22Rv1 (cell line): ENCODE data around the gene CAMK4.

ENCODE experiments used
- H3K27ac ChIP-seq: fragments of 450-650 bp; 2 replicates; pipeline ENCODE4 v1.5.1; 2017
- ZFX ChIP-seq: fragments of 450-650 bp; IDR thresholded peaks from 2 replicates; pipeline ENCODE4 v1.6.1; 2017; ENCODE audit warnings: antibody characterized with exemption, borderline replicate concordance
- TF ChIP-seq, protein P1 (sequence below): fragments of 450-650 bp; IDR thresholded peaks from 2 replicates; pipeline ENCODE4 v1.5.1; 2017; ENCODE audit warnings: mild to moderate bottlenecking

Gene CAMK4

DNA sequence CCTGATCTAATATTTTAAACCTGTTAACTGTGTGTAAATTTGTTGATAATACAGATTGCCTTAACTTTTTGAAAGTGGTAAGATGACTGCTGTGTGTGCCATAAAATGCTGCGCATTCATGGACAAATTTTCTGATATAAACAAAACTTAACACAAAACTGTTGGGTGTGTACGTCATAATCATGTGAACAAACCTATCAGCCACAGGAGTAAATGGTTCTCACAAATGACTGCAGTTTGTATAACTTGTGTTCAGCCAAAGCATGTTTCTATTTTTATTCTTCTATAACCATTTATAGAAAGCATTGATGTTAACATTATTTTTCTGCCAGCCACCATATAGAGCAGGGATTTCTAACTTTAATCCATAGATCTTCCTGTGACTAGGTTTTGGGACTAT is 21.5 kb downstream of the CAMK4 start:
- no peak overlapping the region for H3K27ac ChIP-seq
- TF ChIP-seq, protein P1, sequence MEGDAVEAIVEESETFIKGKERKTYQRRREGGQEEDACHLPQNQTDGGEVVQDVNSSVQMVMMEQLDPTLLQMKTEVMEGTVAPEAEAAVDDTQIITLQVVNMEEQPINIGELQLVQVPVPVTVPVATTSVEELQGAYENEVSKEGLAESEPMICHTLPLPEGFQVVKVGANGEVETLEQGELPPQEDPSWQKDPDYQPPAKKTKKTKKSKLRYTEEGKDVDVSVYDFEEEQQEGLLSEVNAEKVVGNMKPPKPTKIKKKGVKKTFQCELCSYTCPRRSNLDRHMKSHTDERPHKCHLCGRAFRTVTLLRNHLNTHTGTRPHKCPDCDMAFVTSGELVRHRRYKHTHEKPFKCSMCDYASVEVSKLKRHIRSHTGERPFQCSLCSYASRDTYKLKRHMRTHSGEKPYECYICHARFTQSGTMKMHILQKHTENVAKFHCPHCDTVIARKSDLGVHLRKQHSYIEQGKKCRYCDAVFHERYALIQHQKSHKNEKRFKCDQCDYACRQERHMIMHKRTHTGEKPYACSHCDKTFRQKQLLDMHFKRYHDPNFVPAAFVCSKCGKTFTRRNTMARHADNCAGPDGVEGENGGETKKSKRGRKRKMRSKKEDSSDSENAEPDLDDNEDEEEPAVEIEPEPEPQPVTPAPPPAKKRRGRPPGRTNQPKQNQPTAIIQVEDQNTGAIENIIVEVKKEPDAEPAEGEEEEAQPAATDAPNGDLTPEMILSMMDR, result no peak
- no peak for TF ChIP-seq ZFX

DNA sequence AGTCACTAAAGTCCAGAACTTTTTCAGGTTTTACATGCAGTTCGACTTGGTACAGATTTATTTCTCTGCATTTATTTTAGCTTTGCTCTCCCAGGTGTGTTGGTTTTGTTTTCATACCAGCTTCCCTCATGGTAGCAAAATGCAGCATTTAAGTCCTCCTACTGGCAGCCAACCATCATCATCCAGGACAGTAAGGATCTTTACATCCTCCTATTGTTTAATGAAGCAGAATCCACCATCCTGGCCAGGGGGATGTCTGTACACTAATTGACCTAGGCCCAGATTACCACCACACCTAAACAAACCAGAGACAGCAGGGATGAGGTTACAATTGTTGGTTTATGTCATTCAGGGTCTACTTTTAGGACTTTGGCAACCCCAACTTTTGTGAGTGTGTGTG is 22.3 kb downstream of the CAMK4 start:
- H3K27ac ChIP-seq, result no peak overlapping the region
- TF ChIP-seq, protein P1, result no peak
- TF ChIP-seq ZFX, result no peak

DNA sequence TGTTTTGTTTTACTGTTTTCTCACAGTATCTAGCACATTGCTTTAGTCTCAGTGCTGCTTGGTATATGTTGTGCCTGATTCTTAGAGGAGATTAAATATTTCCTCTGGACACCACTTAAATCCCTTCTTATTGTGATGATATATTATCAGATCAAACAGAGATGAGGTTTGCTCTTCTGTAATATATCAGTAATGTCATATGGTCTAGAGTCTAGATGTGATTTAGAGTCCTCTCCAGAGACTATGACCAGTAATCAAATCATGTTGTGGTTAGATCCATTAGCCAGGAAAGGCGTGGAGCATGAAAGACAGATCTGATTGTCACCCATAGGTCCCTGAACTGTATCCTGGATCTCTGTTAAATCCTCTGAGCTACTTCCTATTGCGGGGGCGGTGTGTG is 24.4 kb downstream of the CAMK4 start:
- no peak for TF ChIP-seq ZFX
- TF ChIP-seq, protein P1, result no peak
- H3K27ac ChIP-seq, result no peak overlapping the region

DNA sequence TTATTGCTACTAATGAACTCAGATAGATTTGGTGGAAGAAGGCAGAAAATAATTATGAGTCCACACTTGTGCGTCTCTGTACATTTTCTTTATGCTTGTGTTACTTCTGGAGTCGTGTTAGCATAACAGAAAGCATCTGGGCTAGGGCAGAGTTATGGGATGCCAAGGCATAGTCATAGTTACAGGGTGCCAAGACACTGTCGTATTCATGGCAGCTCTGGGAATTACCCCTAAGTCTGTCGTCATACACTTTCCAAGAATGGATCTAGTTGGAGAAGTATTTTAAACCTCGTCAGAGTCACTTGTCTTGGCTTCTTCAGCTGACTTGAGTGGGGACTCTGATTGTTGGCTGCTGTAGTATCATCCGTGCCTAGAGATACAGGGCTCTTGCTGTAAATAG is 27.7 kb downstream of the CAMK4 start:
- TF ChIP-seq, protein P1, result no peak
- no peak for TF ChIP-seq ZFX
- no peak overlapping the region for H3K27ac ChIP-seq

DNA sequence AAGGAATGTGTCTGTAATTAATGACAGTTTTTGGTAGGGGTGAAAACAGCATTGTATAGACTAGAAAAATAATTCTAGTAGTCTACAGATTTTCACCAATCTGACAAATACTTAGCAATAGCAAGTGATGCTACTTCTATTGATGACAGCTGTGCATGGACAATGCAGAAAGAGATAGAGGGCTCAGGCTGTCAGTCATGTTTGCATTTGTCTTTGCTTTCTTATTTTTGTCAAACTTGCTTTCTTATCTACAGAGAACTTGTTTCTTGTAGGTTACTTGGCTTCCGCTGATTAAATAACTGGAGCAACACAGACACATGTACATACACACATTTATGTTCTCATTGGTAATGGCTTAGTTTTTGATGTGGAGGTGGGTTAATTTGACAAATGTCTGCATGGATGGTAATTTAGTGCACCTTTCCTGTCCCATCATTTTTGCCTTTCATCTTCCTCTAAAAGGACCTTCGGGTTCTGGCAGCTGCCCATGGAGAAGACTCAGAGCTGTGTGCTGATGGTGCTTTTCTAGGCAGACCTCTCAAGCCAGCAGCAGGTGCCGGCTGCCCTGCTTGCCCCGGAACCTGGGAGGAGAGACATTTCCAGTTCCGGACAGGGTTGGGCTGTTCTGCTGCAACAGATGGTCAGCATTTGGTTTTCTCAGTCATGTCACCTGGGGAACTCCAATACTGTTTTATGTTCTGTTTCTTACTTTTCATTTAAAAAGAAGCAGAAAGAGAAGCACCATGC is 28.8 kb downstream of the CAMK4 start:
- no peak overlapping the region for H3K27ac ChIP-seq

DNA sequence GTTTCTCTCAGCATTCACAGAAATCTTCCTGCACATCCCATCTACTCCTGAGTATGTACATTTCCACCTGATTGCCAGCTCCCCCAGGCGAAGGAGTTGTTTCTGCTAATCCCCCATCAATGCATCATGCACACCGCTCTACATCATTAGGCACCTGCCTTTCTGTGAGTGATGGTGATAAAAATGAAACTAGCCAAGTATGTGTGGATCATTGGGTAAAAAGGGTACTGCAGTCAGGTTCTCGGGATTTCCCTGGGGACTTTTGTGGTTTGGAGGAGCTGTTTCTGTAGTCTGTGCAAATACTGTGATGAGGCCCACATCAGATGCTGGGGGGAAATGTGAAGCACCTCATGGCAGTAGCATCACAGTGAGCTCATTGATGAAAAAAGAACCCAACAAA is 30.4 kb downstream of the CAMK4 start:
- TF ChIP-seq, protein P1, result no peak
- no peak for TF ChIP-seq ZFX
- no peak overlapping the region for H3K27ac ChIP-seq

More for the DNA sequence above, 28.8 kb downstream of the CAMK4 start:
- no peak for TF ChIP-seq ZFX
- TF ChIP-seq, protein P1, result no peak

DNA sequence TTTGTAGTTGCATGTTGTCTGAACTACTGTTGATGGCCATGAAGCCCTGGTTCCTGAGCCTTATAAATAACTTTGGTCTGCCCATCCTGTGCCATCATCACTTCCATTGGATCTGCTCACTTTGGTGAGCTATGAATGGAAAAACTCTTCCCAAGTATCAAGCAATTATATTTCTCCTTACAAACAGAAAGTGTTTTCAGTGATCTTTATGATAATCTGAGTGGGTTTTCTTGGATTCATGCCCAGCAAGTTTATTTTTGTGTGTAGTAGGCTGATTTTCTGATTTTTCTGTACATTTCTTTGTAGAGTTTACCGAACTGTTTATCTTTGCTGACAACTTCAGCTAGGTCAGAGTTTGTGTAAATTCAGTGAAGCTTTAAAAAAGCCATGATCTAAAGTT is 31.0 kb downstream of the CAMK4 start:
- H3K27ac ChIP-seq, result no peak overlapping the region

More for the DNA sequence above, 31.0 kb downstream of the CAMK4 start:
- TF ChIP-seq ZFX, result no peak
- TF ChIP-seq, protein P1, result no peak
